ENCODE data around the gene PSPN.
A peak's percentile ranks its signal among the peaks of the same experiment; 100 is the strongest.

GRCh38 chr19:6372594-6373095 is 3.1 kb downstream of the PSPN start, which contains the start of gene ALKBH7:
- peak; percentile 77 for TF ChIP-seq KDM5B (CRISPR knock-in tag; IDR thresholded peaks at IDR 0.05; ENCODE audit: borderline replicate concordance)
- TF ChIP-seq CTCF (CRISPR knock-in tag; IDR thresholded peaks at IDR 0.05): no peak; the same call in 1 of the 2 replicates
- TF ChIP-seq REST (IDR thresholded peaks at IDR 0.05; ENCODE audit: borderline replicate concordance in 1 of 2, low read depth in 1 of 2, low read length in 2 of 2): no peak
- TF ChIP-seq ZNF275 (CRISPR knock-in tag; IDR thresholded peaks at IDR 0.05; ENCODE audit: borderline replicate concordance): no peak
- no peak for TF ChIP-seq HNRNPH1 (optimal IDR thresholded peaks at IDR 0.05; ENCODE audit: low read depth, low read length)
- TF ChIP-seq NCOA1 (CRISPR knock-in tag; IDR thresholded peaks at IDR 0.05): no peak
- TF ChIP-seq NAIF1 (CRISPR knock-in tag; IDR thresholded peaks at IDR 0.05; ENCODE audit: borderline replicate concordance): no peak
- TF ChIP-seq POLR2AphosphoS5 (IDR thresholded peaks at IDR 0.05; ENCODE audit: low read depth, low read length): peak; percentile 69
- no peak for TF ChIP-seq ELK4 (CRISPR knock-in tag; IDR thresholded peaks at IDR 0.05; ENCODE audit: borderline replicate concordance)
- no peak; the same call in 1 of the 2 replicates for TF ChIP-seq TARDBP (CRISPR knock-in tag; IDR thresholded peaks at IDR 0.05)
- TF ChIP-seq TBP (CRISPR knock-in tag; IDR thresholded peaks at IDR 0.05): no peak
- TF ChIP-seq ZNF543 (CRISPR knock-in tag; IDR thresholded peaks at IDR 0.05): peak; percentile 52; the same call in 1 of the 2 replicates
- TF ChIP-seq GABPA (IDR thresholded peaks at IDR 0.05; ENCODE audit: low read depth, low read length): 0 out of 2 replicates have a peak, but pooled peaks have one; percentile 24
- peak; percentile 18; the same call in 1 of the 2 replicates for TF ChIP-seq GABPA (CRISPR knock-in tag; IDR thresholded peaks at IDR 0.05; ENCODE audit: low read depth)

All from HepG2 (cell line).